ENCODE data around the gene ACAA1.

GRCh38 chr3:38177181-38177580 lies 40.3 kb upstream of the ACAA1 start:
- TF ChIP-seq CTCF (IDR thresholded peaks at IDR 0.05) (no peak), POLR2A (IDR thresholded peaks at IDR 0.05) (no peak)

All from ovary (tissue), 3 donors.